ENCODE data around the gene DNASE1L3. TPM values are rescaled to one million over a fixed set of nuclear protein-coding genes. Genes with fewer than 3 reads are reported as not detected.

The DNASE1L3 gene
- total RNA-seq (2022; extraction: Qiagen RNA extraction) = 0.21 TPM in 1 of 5 replicates, not detected in the others

GRCh38 chr3:58210761-58211460 is at the start of gene DNASE1L3:
TSS of gene DNASE1L3 (minus strand) at chr3:58210972. CDS start at chr3:58210906, 66 bp downstream.

GRCh38 chr3:58237238-58237940 is 26.6 kb upstream of the DNASE1L3 start, which contains the start of gene ABHD6:
TSS of gene ABHD6 (plus strand) at chr3:58237792. CDS start at chr3:58256587, 18,795 bp downstream.

Other genes starting within 250 kb of the DNASE1L3 start
- 314 to 349 TPM (median 344 TPM) in 5 replicates for gene FLNB, start 202.6 kb downstream of the DNASE1L3 start, total RNA-seq (2022; extraction: Qiagen RNA extraction)
- gene ABHD6, start 26.8 kb upstream of the DNASE1L3 start, total RNA-seq (2022; extraction: Qiagen RNA extraction) = 9.0 to 10.9 TPM (median 10.6 TPM) in 5 replicates
- gene RPP14, start 95.3 kb upstream of the DNASE1L3 start, total RNA-seq (2022; extraction: Qiagen RNA extraction) = 9.0 to 12.6 TPM (median 10.8 TPM) in 5 replicates
- gene HTD2, start 95.5 kb upstream of the DNASE1L3 start, total RNA-seq (2022; extraction: Qiagen RNA extraction) = 7.3 to 8.3 TPM (median 7.7 TPM) in 5 replicates
- 4.1 to 5.8 TPM (median 4.8 TPM) in 5 replicates for gene PXK, start 121.9 kb upstream of the DNASE1L3 start, total RNA-seq (2022; extraction: Qiagen RNA extraction)
- gene PDHB, start 222.9 kb upstream of the DNASE1L3 start, total RNA-seq (2022; extraction: Qiagen RNA extraction) = 57.1 to 63.4 TPM (median 60.5 TPM) in 5 replicates

Data from A549 treated with Mapracorat at 1 μM for 4 hours (cell line).